GM19193 (cell line): Measurements from ENCODE around the gene RAC3.

ENCODE experiments used
- POLR2A ChIP-seq: IDR thresholded peaks from 4 replicates; pipeline ENCODE4 v1.6.1; 2011; ENCODE audit not compliant: insufficient read depth, insufficient read length; ENCODE audit errors: extremely low read depth

The RAC3 gene

GRCh38 chr17:82050152-82050760, 18.8 kb downstream of the RAC3 start:
- TF ChIP-seq POLR2A: no peak

DNA sequence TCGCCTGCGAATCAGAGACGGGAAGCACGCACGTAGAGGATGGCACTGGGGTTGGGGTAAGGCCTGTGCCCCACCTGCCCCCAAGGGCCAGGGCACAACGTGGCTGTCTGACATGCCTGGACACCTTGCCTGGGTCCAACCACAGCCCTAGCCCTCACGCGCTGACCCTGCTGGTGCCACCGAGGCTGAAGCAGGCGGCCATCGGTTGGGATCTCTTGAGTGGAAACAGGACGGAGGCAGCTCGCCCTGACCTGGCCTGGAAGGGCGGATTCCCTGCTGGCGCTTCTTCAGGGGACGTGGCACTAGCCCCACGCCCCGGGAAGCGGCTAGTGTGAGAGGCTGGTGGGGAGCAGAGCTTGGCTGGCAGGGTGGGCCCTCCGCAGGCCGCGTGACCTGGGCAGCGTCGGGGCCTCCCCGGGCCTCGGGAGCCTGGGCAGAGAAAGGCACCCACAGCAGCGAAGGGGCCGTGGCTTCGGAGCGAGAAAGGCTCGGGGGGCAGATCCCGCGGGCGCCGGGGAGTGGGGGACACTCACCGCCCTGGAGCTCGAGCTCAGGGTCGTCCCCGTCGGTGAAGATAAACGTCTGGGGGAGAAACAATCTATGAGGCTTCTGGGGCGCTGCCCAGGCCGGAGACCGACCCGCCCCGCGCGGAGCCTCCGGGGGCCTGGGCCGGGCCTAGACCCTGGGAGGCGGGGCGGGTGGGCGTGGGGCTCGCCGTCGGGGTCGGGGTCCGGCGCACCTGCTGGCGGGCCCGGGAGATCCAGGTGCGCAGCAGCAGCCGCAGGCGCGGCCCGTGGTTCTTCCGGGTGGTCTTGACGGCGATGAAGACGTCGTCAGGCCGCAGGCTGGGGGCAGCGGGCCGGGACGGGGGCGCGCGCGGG, 19.5 kb downstream of the RAC3 start:
- no peak for TF ChIP-seq POLR2A

DNA sequence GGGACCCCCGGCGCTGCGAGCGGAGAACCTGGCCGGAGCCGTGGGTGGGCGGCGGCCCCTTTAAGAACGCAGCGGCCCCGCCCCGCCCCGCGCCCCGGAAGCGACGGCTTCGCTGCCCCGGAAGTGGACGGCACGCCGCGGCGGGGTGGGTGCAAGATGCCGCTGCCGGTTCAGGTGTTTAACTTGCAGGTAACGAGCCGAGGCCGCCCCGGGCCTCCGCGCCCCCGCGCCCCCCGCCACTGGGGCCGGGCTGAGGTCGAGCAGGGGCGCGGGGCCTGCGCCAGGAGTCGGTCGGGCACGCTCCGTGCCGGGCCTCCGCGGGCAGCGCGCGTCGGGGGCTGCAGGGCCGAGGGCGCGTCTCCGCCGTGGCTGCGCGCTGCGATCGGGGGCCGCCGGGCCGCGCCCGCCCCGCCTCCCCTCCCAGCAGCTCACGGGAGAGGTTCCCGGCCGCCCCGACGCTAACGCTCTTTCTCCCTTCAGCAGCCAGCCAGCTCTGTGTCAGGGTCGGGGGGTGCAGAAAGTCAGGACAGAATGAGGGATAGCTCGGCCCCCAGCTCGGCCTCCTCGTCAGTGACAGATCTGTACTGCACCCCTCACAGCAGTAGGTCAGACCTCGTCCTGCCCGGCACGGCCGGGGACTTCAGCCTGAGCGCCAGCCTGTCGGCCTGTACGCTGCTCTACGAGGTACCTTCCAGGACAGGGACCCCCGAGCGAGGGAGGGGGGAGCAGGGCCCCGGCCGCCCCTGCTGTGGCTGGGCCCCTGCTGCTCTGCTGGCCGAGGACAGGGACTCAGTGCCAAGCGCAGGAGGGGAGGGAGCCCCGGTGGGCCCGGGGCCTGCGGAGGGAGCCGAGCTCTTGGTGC, 20.5 kb downstream of the RAC3 start, which contains the start of the genes GPS1 and RFNG:
Gene GPS1, plus strand, starts transcription at position 123 of the 862 bp plus-strand sequence. Its CDS starts 34 bp downstream, at position 157.
Gene RFNG, minus strand, starts transcription at position 36 of the 862 bp plus-strand sequence. CDS start 45 bp downstream, outside the sequence.
- TF ChIP-seq POLR2A: peak; percentile 52

DNA sequence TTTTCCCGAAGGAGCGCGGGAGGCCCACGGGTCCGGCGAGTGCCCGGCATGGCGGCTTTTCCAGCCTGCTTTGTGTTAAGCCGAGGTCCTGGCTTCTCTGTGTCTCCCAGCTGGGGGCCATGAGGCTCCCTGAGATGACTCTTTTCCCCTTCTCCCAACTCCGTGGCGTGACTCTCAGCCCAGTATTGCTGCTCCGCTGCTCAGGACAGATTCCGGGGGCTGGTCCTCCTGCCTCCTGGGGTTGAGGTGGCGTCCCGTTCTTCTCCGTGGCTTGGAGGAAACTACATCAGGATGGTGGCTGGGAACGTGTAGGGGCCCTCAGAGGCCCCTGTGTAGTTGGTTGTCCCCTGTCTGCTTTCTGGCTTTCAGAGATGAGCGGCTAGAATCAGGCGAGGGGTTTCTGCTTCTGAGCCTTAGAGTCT, 21.2 kb downstream of the RAC3 start:
- no peak for TF ChIP-seq POLR2A

DNA sequence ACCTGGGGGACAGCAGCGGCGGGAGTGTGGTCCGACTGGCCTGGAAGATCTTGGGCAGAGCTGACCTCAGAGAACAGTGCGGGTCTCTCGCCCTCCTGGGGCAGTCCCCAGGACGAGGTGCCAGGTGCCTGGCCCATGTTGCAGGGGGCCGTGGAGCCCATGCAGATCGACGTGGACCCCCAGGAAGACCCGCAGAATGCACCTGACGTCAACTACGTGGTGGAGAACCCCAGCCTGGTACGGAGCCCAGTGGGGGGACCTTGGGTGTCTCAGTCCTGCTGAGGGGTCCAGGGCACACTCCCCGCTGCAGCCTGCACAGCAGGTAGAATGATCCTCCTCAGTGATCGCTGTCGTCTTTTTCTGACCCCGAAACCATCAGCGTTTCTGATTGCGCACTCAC, 21.7 kb downstream of the RAC3 start:
- no peak for TF ChIP-seq POLR2A

DNA sequence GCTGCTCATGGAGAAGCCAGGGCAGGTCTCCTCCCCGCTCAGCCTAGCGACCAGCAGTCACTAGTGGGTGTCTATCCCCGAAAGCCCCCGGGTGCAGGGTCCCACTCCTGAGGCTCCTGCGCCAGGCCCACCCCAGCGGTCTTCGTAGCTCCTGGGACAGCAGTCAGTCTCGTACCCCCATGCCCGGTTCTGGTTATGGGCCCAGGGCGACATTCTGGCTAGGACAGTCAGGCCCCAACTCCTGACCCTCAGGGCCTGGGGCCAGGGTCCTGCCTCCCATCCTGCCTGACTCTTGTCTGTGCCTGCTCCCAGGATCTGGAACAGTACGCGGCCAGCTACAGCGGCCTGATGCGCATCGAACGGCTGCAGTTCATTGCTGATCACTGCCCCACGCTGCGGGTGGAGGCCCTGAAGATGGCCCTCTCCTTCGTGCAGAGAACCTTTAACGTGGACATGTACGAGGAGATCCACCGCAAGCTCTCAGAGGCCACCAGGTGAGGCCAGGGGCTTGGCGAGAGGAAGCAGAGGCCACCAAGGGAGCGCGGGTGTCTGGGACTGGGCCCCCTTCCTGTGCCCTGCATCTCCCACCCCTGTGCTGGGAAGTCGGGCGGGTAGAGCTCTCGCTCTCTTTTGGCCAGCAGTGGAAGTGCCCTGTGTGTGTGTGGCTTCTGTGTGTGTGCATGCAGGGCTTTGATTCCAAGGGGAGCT, 22.2 kb downstream of the RAC3 start:
- no peak for TF ChIP-seq POLR2A

DNA sequence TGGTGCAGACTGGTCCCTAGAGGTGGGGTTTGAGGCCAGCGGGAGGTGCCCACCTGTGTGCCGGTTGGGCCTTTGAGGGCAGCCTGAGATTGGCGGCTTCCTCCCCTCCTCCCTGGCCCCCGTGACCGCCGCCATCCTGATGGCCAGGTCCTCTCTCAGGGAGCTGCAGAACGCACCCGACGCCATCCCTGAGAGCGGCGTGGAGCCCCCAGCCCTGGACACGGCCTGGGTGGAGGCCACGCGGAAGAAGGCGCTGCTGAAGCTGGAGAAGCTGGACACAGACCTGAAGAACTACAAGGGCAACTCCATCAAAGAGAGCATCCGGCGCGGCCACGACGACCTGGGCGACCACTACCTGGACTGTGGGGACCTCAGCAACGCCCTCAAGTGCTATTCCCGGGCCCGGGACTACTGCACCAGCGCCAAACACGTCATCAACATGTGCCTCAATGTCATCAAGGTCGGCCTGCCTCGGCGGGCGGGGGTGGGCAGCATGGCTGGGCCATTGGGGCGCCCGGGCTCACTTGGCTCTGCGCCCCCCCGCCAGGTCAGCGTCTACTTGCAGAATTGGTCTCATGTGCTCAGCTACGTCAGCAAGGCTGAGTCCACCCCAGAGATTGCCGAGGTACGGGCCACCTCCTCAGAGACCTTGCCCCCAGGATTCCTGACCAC, 23.0 kb downstream of the RAC3 start:
- TF ChIP-seq POLR2A: no peak

DNA sequence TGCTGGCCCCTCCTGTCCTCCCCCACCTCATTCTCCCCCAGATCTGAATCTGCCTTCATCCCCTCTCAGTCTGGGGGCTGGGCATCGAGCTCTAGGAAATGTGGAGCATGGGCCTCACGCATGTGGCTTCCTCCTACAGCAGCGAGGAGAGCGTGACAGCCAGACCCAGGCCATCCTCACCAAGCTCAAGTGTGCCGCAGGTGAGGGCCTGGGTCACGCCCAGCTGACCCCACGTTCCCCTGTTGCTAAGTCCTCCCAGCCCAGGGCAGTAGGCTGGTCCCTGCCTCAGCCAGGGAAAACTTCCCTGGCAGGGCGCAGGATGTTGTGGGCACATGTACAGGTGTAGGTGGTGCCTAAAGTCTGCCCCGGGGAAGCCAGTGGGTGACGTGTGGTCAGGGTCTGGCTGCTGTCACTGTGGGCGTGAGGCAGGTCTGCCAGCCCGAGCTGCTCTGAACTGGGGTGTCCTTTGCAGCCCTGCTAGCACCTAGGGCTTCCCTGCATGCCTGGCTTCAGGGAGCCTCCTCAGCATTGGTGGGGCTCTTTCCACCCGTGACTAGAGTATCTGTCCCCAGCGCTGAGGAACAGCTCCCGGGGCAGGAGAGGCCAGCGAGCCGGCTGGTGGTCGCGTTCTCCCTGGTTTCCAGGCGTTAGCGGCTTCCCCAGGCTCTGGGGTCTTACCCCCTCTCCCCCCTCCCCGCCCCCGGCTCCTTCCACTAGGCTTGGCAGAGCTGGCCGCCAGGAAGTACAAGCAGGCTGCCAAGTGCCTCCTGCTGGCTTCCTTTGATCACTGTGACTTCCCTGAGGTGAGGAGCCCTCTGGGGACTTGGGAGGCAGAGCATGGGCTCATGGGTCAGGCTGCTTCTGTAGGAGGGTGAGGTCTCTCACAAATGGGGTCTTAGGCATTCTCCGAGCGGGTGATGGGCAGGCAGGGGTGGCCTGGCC, 23.8 kb downstream of the RAC3 start:
- TF ChIP-seq POLR2A: no peak

- TF ChIP-seq POLR2A: peak; percentile 30
Measured at GRCh38 chr17:82055965-82056728, 24.7 kb downstream of the RAC3 start.

GRCh38 chr17:82056729-82057621, 25.5 kb downstream of the RAC3 start:
- no peak for TF ChIP-seq POLR2A

- TF ChIP-seq POLR2A: no peak
Measured at GRCh38 chr17:82058230-82058854, 26.9 kb downstream of the RAC3 start.
